GM19468 (cell line): ENCODE results near the gene ZNF76.

Experiments
- ATAC-seq: cut with Tn5 transposase; IDR thresholded peaks from one replicate; pipeline ENCODE4 v1.9.1; 2021; ENCODE audit warnings: mild to moderate bottlenecking, moderate library complexity, moderate number of reproducible peaks; ENCODE audit not compliant: unreplicated experiment; ENCODE audit errors: extremely low read depth

The ZNF76 gene

DNA sequence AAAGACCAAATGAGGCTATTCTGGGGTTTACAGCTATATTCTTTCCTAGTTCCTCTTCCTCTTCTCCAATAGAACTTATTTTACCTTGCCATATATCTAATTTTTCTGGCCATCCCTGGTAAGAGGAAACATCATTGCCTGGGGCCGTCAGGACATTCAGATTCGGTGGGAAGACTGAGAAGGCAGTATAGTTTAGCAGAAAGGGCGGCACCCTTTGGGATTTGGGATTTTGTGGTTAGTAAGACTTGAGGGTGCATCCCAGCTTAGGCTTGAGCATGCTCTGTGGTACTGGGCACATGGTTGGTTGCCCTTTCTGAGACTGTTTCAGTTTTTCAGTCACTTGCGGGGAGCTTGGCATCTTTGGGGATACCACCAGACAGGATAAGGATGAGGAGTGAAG lies 24.6 kb upstream of the ZNF76 start:
- no peak for ATAC-seq

GRCh38 chr6:35236223-35236622 lies 23.3 kb upstream of the ZNF76 start:
- no peak for ATAC-seq

DNA sequence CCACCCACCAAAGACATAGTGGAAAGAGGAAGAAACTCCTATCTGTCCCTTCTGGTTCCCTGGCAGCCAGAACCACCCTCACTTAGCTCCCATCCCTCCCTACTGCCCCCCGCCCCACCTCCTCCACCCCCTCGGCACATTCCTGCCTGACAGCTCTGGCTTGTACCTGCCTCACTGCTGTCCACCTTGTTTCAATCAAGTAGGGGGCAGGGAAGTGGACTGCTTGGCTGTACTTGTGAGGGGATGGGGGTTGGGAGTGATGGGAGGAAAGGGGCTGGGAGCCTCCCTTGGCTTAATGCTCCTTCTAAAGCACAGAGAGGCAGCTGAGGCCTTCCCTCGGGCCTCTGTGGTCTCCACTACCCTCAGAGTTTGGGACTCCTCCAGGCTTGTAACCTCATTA lies 22.1 kb upstream of the ZNF76 start:
- no peak for ATAC-seq

- no peak for ATAC-seq
Measured at GRCh38 chr6:35238843-35239289, 20.7 kb upstream of the ZNF76 start.

GRCh38 chr6:35239581-35239980 lies 20.0 kb upstream of the ZNF76 start:
- ATAC-seq, result no peak

DNA sequence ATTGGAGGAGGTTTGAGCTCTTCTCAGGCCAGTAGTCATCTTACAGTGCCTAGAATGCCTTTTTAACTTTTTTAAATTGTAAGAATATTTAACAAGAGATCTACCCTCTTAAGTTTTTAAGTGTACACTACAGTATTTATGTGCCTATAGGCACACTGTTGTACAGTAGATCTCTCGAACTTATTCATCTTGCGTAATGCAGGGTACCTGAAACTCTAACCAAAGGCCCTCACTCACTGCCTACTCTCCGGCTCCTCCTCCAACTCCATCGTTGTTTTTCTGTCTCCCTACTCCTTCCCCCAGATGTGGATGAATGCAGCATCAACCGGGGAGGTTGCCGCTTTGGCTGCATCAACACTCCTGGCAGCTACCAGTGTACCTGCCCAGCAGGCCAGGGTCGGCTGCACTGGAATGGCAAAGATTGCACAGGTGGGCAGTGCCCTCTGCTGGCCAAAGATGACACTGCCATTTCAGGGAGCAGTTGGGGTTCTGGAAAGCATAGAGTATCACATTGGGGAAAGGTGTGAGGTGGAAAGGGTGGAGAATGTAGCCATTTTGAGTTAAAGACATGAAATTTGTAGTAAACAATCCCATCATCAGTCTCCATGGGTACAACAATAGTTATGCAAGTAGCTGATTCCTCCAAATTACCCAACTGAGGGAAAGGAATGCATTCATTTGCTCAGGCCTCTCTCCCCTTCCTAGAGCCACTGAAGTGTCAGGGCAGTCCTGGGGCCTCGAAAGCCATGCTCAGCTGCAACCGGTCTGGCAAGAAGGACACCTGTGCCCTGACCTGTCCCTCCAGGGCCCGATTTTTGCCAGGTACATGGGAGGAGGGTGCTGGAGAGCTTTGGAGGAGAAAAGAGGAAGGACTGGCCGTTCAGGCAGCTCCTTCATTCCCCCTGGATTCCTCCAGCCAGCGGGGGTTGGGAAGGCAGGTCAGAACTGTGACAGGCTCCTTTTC lies 18.4 kb upstream of the ZNF76 start:
- ATAC-seq, result no peak

- ATAC-seq, result no peak
Measured at GRCh38 chr6:35242486-35242885, 17.0 kb upstream of the ZNF76 start.

DNA sequence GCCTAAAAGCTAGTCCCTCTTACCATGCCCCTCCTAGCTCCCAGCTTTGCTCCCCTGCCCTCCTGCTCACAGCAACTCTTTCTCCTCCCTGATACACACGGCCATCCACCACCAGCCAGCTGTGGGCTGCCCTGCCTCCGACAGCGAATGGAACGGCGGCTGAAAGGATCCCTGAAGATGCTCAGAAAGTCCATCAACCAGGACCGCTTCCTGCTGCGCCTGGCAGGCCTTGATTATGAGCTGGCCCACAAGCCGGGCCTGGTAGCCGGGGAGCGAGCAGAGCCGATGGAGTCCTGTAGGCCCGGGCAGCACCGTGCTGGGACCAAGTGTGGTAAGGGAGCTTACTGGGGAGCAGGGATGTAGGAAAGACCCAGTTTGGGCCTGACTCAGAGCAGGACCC lies 16.6 kb upstream of the ZNF76 start:
- ATAC-seq, result no peak

- no peak for ATAC-seq
Measured at GRCh38 chr6:35243386-35243958, 16.1 kb upstream of the ZNF76 start.

- no peak for ATAC-seq
Measured at GRCh38 chr6:35244551-35244950, 15.0 kb upstream of the ZNF76 start.

DNA sequence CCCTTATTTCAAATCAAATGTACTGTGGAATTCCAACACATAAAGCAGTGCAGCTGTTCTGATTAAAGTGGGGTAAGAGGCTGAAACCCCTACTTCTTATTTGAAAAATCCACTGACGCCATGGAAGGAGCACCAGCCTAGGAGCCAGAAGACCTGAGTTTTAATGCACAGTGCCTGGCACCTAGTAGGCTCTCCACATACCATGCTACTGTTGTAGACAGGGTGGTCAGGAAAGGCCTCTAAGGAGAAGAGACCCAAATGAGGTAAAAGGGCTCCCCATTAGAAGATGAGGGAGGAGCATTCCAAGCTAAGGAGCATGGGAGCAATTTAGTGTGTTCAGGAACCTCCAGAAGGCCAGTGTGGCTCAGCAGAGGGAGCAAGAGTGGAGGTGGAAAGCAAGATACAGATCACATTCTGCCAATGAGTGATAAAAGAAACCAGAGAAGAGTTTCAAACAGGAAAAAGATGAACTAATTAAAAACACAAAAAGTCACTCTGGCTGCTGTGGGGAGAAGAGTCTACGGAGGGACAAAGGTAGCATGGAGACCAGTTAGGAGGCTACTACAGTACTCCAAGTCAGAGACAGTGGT lies 11.8 kb upstream of the ZNF76 start:
- no peak for ATAC-seq

- ATAC-seq, result no peak
Measured at GRCh38 chr6:35248300-35248699, 11.2 kb upstream of the ZNF76 start.

- ATAC-seq, result no peak
Measured at GRCh38 chr6:35248965-35249364, 10.6 kb upstream of the ZNF76 start.

DNA sequence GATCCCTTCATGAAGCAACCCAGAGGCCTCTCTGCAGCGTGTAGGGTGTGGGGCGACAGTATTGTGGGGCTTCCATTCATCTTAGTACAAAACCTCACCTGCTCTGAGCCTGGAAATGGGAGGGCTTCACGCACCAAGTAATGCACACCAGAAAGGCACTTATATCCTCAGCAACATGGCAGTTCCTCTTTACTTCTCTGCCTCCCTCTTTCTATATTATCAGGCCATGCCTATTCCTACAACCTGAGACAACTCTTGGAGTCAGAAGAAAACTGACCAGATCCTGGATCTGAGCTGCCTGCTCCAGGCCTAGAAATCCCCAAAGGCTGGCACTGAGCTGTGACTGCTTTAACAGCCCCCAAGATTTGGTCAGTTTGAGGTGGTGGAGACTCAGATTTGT lies 7.6 kb upstream of the ZNF76 start:
- no peak for ATAC-seq

DNA sequence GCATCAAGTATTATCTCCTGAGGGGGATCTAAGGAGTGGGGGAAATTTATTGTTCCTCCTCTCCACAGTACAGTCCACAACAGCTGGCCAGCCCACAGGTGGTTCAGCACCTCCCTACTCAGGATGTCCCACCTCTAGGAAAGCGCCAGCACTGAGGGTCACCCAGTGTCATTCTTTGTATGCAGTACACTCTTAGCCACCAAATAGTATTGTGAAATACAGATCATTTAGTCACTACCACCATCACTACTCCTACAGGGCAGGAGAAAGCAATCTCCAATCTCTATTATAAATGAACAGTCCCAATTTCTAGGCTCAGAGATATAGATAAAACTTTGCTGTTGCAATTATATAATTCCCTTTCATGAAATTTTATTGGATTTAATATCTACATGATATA lies 6.3 kb upstream of the ZNF76 start:
- ATAC-seq, result no peak

GRCh38 chr6:35258336-35258735 lies 1.2 kb upstream of the ZNF76 start:
- no peak for ATAC-seq

DNA sequence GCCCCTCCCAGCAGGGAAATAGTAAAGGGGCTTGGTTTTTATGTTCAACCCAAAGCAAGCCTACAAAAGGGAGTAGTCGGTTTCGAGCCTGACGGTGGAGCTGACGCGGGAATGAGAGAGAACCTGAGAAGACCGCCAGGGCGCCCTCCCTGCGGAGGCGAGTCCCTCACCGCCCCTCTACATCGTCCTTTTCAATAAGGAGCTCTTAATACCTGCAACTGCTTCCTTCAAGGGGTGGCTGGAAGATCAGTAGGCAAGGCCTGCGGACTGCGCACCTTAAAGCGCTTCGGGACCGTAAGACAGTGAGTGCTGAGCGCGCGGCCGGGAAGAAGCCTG lies 709 bp upstream of the ZNF76 start:
- no peak for ATAC-seq

DNA sequence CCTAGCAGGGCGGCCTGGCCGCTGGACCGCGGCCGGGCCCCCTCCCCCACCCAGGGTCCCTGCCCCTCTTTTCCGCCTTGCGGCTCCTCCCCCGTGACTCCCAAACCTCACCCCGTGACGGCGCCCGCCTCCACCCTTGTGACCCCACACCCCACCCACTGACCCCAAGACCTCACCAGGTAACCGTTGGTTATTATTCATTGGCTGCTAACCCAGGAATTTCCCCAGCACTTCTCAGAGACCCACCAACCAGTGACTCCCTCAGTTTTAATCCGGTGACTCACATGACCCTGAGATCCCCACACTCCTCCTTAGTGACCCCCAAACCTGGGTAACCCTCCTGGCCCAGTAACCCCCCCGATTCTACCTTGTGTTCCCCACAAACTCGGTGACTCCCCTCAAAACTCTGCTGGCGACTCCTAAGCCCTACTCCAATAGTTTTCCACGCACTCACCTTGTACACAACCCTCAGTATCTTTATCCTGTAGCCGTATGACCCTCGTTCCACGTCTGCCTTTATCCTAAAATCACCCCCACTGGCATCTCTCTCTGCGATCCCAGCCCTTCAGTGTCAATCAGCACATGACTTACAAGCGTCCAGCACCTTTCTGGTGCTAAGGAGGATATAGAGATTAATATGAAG lies 534 bp downstream of the ZNF76 start:
- no peak for ATAC-seq

DNA sequence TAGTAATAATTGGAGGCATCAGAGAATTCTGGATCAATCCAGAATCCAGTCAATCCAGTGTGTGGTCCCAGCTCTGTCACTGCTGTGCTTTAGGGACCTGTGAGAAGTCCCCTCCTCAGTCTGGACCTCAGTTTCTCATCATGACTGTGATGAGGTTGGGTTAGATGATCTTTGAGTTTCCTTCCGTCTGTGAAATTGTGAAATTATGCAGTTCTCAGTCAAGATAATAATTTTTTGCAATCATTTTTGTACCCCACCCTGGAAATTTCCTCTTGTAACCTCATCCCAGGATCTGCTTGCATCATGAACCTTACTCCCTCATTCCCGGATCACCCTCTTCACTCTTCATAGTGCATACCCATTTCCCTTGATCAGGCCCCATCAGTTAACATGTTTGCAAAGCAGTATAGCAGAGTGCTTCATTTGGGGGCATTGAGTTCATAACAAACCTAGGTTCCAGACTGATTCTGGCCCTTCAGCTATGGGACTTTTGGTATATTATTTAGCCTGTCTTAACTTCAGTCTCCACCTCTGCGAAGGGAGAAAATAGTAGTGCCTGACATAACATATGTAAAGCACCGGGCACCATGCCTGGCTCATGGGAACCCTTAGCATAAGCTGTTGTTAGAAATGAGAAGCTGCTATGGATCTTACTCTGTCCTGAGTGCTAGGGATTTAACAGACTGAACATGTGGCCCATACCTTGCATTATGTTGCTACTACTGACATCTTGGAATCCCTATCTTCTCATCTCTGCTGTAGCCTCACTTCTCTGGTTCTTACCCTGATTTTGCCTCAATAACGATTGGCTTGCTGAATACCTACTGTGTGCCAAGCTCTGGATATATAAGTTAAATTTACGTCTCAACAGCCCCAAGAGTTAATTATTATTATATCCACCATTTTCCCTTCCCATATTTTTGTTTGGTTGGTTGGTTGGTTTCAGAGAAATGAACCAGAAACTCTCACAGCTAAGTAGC lies 1.3 kb downstream of the ZNF76 start:
- no peak for ATAC-seq

DNA sequence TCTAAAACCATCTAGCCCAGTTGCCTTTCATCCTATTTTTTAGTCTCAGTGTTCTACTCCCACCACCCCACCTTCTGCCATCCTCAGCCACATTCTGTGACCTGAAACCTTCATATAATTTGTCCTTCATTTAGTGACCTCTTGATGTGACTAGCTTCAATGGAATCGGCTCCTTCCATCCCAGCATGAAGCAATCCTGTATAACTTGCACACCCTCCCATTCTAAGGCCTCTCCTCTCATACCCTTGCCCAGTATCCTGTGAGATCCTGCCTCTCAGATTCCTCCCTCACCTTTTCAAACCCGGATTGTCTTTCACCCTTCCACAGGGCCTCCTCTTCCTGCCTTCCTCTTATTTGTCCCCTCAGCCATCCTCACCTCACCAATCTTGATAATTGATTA lies 3.1 kb downstream of the ZNF76 start:
- no peak for ATAC-seq
